Tibial artery (tissue), 4 donors: ENCODE data around the gene PLCG2.
"Not testable (repeated sequence)": the region's sequence is repeated elsewhere in the genome, so short reads cannot be mapped to it uniquely, and the experiment has no call there.

Experiments
- DNase-seq, 2 donors: peaks; one replicate each; pipeline ENCODE4 v3.0.0-alpha.2; 2019
- H3K27ac ChIP-seq, 2 donors: fragments of 200-600 bp; sonication (generic) in 1 of 2; 1 replicate in 1 of 2; 2 replicates in 1 of 2; pipeline ENCODE4 v1.5.1; 2018 to 2019; ENCODE audit warnings: mild to moderate bottlenecking in 1 of 2
- H3K27me3 ChIP-seq, 2 donors: fragments of 200-600 bp; sonication (generic) in 1 of 2; one replicate each; pipeline versions ENCODE4 v1.5.1 to v1.6.0; 2016 to 2019
- H3K36me3 ChIP-seq, 3 donors: fragments of 200-600 bp; sonication (generic) in 2 of 3; one replicate each; pipeline ENCODE4 v1.5.1; 2016 to 2019; ENCODE audit warnings: mild to moderate bottlenecking in 2 of 3
- H3K4me1 ChIP-seq, 4 donors: fragments of 200-600 bp; sonication (generic) in 2 of 4; 1 replicate in 3 of 4; 2 replicates in 1 of 4; pipeline ENCODE4 v1.5.1; 2016 to 2019
- H3K4me3 ChIP-seq, 2 donors: fragments of 200-600 bp; sonication (generic) in 1 of 2; 1 replicate in 1 of 2; 2 replicates in 1 of 2; pipeline ENCODE4 v1.5.1; 2018 to 2019; ENCODE audit warnings: mild to moderate bottlenecking in 2 of 2
- H3K9me3 ChIP-seq, 3 donors: fragments of 200-600 bp; sonication (generic) in 1 of 3; one replicate each; pipeline ENCODE4 v1.5.1; 2016 to 2019
- intact Hi-C: fragments of 100-400 bp; cut with DNase I; formaldehyde crosslinking; loops from one replicate; pipeline ENCODE4 v1.15.0; 2023; ENCODE audit warnings: low total_unique reads
- TF ChIP-seq, protein P1 (sequence below), 2 experiments: fragments of 200-600 bp in 1 of 2; fragments of 450-650 bp in 1 of 2; IDR thresholded peaks; one replicate each; pipeline ENCODE4 v1.5.1; 2017 to 2019; ENCODE audit warnings: antibody characterized with exemption in 2 of 2, mild to moderate bottlenecking in 1 of 2, moderate library complexity in 1 of 2

Gene PLCG2

DNA sequence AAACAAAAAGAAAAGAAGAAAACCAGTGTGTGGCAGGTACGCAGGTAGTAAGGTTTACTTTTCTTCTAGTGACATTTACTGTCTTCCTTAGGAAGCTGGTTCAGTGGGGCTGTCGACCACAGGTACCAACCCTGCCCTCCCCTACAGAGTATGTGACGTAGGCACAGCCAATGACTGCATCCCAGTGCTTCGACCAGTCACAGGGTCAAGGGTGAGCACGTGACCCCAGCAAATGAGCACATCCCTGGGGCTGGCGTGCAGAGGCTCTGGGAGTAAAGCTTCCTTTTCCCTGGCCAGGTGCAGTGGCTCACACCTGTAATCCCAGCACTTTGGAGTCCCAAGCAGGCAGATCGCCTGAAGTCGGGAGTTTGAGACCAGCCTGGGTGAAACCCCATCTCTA, 38.9 kb upstream of the PLCG2 start:
- H3K27ac ChIP-seq = no peak overlapping the region
- DNase-seq = no peak
- TF ChIP-seq, protein P1, sequence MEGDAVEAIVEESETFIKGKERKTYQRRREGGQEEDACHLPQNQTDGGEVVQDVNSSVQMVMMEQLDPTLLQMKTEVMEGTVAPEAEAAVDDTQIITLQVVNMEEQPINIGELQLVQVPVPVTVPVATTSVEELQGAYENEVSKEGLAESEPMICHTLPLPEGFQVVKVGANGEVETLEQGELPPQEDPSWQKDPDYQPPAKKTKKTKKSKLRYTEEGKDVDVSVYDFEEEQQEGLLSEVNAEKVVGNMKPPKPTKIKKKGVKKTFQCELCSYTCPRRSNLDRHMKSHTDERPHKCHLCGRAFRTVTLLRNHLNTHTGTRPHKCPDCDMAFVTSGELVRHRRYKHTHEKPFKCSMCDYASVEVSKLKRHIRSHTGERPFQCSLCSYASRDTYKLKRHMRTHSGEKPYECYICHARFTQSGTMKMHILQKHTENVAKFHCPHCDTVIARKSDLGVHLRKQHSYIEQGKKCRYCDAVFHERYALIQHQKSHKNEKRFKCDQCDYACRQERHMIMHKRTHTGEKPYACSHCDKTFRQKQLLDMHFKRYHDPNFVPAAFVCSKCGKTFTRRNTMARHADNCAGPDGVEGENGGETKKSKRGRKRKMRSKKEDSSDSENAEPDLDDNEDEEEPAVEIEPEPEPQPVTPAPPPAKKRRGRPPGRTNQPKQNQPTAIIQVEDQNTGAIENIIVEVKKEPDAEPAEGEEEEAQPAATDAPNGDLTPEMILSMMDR (IDR thresholded peaks at IDR 0.05) = no peak
- H3K27me3 ChIP-seq = peaks cover 0 to 18% of the 10 kb centered on the region in 2 donors
- H3K36me3 ChIP-seq = no peaks in the 10 kb centered on the region
- peaks cover 0 to 8% (median 3%) of the 10 kb centered on the region in 4 donors for H3K4me1 ChIP-seq
- H3K4me3 ChIP-seq = no peak overlapping the region
- no peaks in the 10 kb centered on the region for H3K9me3 ChIP-seq
- intact Hi-C loops = no loop called here

DNA sequence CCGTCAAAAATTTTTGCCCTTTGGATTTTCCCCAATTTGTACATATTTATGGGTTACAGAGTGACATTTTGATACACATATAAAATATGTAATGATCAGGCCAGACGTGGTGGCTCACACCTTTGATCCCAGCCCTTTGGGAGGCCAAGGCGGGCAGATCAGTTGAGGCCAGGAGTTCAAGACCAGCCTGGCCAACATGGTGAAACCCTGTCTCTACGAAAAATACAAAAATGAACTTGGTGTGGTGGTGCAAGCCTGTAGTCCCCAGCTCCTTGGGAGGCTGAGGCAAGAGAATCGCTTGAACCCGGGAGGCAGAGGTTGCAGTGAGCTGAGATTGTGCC, 37.7 kb upstream of the PLCG2 start:
- intact Hi-C loops, H3K27ac ChIP-seq, H3K36me3 ChIP-seq, DNase-seq, H3K9me3 ChIP-seq, H3K4me3 ChIP-seq: not testable (repeated sequence)
- H3K4me1 ChIP-seq = peaks cover 0 to 12% (median 4%) of the 10 kb centered on the region in 4 donors
- peaks cover 0 to 18% of the 10 kb centered on the region in 2 donors for H3K27me3 ChIP-seq

DNA sequence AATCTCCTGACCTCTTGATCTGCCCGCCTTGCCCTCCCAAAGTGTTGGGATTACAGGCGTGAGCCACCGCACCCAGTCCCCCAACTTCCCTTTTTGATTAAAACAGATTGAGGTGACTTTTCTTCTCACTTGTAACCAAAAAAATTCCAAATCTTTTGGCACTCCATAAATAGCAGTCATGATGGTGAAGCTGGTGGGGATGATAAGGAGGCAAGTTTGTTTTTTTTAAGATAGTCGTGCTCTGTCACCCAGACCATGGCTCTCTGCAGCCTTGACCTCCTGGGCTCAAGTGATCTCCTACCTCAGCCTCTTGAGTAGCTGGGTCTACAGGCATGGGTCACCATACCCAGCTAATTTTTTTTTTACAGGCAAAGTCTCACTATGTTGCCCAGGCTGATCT, 34.7 kb upstream of the PLCG2 start:
- intact Hi-C loops = no loop called here
- H3K4me1 ChIP-seq = peaks cover 0 to 9% (median 0%) of the 10 kb centered on the region in 4 donors

DNA sequence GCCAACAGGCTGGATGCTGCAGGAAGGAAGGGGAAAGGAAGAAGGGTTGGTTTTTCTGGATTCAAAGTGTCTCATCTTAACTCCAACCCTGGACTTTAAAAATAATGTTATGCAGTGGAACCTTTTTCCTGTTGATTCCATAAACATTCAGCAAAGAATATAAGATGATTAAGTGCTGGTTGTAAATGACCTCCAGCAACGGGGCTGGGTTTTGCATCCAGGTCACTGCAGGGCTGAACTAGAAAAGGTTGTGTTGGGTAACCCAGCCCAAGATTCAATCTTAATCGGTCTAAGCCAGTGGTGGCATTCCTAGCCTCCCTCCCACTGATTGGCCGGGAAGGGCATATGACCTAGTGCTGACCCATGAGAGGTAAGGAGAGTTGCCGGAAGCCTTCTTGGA, 34.2 kb upstream of the PLCG2 start:
- intact Hi-C loops = no loop called here
- no peak for DNase-seq
- H3K27me3 ChIP-seq = peaks cover 0 to 5% of the 10 kb centered on the region in 2 donors

More for the DNA sequence above, 34.7 kb upstream of the PLCG2 start:
- Histone ChIP-seq H3K27ac (no peak overlapping the region), H3K9me3 (no peaks in the 10 kb centered on the region), H3K27me3 (peaks cover 0 to 8% of the 10 kb centered on the region in 2 donors), H3K4me3 (no peak overlapping the region), H3K36me3 (no peaks in the 10 kb centered on the region)
- no peak for DNase-seq
- TF ChIP-seq, protein P1 (IDR thresholded peaks at IDR 0.05) = no peak

DNA sequence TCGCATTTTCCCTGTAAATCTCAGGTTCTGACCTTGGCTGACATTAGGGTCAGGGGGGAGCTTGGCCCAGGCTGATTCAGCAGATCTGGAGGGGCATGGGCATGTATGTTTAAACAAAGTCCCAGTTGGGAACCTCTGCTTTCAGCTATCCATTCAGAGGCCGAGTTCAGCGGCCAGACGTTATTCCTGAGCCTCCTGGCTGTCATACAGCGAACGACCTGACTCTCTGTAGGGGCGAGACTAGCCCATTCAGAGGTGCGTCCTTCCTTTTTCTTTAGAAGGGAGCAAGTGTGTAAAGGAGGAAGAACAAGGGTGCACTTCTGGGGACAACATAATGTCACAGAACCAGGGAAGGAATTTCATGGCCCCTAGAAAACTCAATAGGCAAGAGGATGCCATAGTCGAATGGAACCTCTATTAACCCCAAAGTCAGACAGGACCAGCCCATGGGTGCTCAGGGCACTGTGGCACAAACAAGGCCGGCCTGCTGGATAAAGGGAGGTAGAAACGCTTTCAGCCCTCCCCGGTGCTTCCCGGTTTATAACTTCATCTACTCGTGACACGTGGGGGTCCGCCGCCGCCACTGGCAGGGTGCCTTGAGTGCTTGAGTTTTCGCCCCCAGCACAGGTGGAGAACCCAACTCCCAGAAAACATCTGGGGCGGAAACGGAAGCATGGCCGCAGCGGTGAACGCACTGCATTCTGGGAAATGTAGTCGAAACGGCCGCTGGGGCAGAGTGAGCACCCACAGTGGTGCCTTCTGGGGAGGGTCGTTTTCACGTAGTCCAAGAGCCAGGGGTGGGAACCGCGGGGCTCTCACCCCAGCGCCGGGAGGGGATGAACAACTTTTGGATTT, 33.2 kb upstream of the PLCG2 start:
- Histone ChIP-seq H3K4me1 (peaks cover 0 to 9% (median 0%) of the 10 kb centered on the region in 4 donors), H3K9me3 (no peaks in the 10 kb centered on the region), H3K27ac (no peak overlapping the region), H3K36me3 (no peaks in the 10 kb centered on the region), H3K4me3 (peak overlapping the region; percentile 30 to 41), H3K27me3 (peaks cover 0 to 5% of the 10 kb centered on the region in 2 donors)
- intact Hi-C loops = no loop called here
- TF ChIP-seq, protein P1 (IDR thresholded peaks at IDR 0.05) = no peak
- DNase-seq = peak; percentile 46 to 71

More for the DNA sequence above, 34.2 kb upstream of the PLCG2 start:
- no peaks in the 10 kb centered on the region for H3K36me3 ChIP-seq
- H3K9me3 ChIP-seq = no peaks in the 10 kb centered on the region
- H3K4me1 ChIP-seq = peaks cover 0 to 9% (median 0%) of the 10 kb centered on the region in 4 donors
- no peak overlapping the region for H3K27ac ChIP-seq
- no peak overlapping the region for H3K4me3 ChIP-seq
- TF ChIP-seq, protein P1 (IDR thresholded peaks at IDR 0.05) = no peak

DNA sequence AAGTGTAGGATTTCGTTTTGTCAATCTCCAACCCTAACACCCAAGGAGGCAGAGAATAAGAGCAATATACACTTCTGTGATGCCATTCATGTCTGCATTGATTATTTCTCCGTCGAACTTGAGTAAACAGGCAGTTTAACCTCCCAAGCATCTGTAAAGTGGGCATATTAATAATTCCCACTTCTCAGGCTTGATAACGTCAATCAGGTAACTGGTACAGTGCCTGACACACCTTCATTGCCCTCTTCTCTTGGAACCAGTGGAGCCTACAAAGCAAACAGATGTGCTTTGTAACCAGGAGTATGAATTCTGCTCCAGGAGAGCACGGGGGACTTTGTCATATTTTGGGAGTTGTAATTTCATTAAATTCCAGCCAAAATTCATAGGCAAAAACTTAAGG, 32.5 kb upstream of the PLCG2 start:
- TF ChIP-seq, protein P1 (IDR thresholded peaks at IDR 0.05) = no peak
- no peak overlapping the region for H3K27ac ChIP-seq
- H3K27me3 ChIP-seq = peaks cover 0 to 5% of the 10 kb centered on the region in 2 donors
- H3K9me3 ChIP-seq = no peaks in the 10 kb centered on the region
- no peak for DNase-seq
- peak overlapping the region in 1 of 2 donors; percentile 41 for H3K4me3 ChIP-seq
- H3K4me1 ChIP-seq = peaks cover 0 to 9% (median 0%) of the 10 kb centered on the region in 4 donors
- intact Hi-C loops = no loop called here
- no peaks in the 10 kb centered on the region for H3K36me3 ChIP-seq
